HCT116 (cell line): ENCODE data around the gene ZNF729.

ENCODE experiments used
- CBX3 ChIP-seq: IDR thresholded peaks from 2 replicates; pipeline ENCODE4 v1.6.1; 2012; ENCODE audit warnings: low read depth
- CEBPB ChIP-seq: IDR thresholded peaks from 2 replicates; pipeline ENCODE4 v1.6.1; 2012; ENCODE audit warnings: low read depth
- EZH2 ChIP-seq: fragments of 200-600 bp; sonication (generic); IDR thresholded peaks from 2 replicates; pipeline ENCODE4 v1.6.1; 2017; ENCODE audit warnings: antibody characterized with exemption, mixed run types
- POLR2A ChIP-seq: IDR thresholded peaks from 2 replicates; pipeline ENCODE4 v1.7.0; 2011; ENCODE audit warnings: borderline replicate concordance; ENCODE audit not compliant: insufficient read depth, insufficient read length; ENCODE audit errors: extremely low read depth
- POLR2AphosphoS5 ChIP-seq: IDR thresholded peaks from 2 replicates; pipeline ENCODE4 v1.6.1; 2011; ENCODE audit warnings: mild to moderate bottlenecking, low read depth, low read length, moderate library complexity
- RAD21 ChIP-seq: IDR thresholded peaks from 2 replicates; pipeline ENCODE4 v1.6.1; 2012; ENCODE audit warnings: low read depth, mild to moderate bottlenecking
- SP1 ChIP-seq: IDR thresholded peaks from 2 replicates; pipeline ENCODE4 v1.6.1; 2012; ENCODE audit warnings: low read depth
- TCF7L2 ChIP-seq: IDR thresholded peaks from 2 replicates; pipeline ENCODE4 v1.7.0; 2011; ENCODE audit warnings: borderline replicate concordance, inconsistent platforms; ENCODE audit not compliant: insufficient read depth, insufficient read length; ENCODE audit errors: extremely low read depth
- TF ChIP-seq, protein P1 (sequence below), 3 experiments: fragments of 200-600 bp in 1 of 3; sonication (generic) in 1 of 3; IDR thresholded peaks in 2 of 3; conservative IDR thresholded peaks in 1 of 3; 2 replicates each; pipeline ENCODE4 v1.5.1; 2012 to 2017; ENCODE audit warnings: low read depth in 2 of 3, low read length in 2 of 3, antibody characterized with exemption in 1 of 3, borderline replicate concordance in 1 of 3, control low read depth in 1 of 3, mild to moderate bottlenecking in 1 of 3, mixed read lengths in 1 of 3, mixed run types in 1 of 3, moderate library complexity in 1 of 3; ENCODE audit not compliant: insufficient read depth in 1 of 3

DNA sequence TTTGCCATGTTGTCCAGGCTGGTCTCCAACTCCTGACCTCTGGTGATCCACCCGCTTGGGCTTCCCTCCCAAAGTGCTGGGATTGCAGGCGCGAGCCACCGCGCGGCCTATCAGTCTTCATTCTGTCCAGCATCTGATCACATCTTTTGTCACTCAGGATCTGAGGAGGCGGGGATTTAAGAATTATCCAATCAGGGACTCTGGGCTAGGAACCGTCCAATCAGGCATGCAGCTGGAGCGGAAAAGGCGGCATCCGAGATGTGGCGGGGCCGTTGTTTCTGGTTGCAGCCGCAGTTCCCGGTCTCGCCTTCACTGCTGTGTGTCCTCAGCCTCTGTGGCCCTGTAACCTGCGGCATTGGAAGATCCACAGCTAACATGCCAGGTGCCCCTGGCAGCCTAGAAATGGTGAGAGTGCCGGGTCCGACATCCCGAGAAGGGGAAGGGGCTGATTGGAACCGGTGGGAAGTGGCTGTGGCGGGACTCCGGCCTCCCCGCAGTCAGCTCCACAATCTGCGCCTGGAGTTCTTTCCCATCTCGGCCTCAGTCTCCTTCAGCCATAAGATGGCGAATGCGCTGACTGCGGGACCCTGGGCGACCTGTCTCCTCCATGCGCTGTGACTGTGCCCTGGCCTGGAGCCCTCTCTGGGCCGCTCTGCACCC lies at the start of gene ZNF729:
- TF ChIP-seq RAD21 (no peak), EZH2 (no peak), POLR2AphosphoS5 (no peak), POLR2A (no peak), TCF7L2 (no peak), CBX3 (no peak), SP1 (no peak), CEBPB (no peak)
- TF ChIP-seq, protein P1, sequence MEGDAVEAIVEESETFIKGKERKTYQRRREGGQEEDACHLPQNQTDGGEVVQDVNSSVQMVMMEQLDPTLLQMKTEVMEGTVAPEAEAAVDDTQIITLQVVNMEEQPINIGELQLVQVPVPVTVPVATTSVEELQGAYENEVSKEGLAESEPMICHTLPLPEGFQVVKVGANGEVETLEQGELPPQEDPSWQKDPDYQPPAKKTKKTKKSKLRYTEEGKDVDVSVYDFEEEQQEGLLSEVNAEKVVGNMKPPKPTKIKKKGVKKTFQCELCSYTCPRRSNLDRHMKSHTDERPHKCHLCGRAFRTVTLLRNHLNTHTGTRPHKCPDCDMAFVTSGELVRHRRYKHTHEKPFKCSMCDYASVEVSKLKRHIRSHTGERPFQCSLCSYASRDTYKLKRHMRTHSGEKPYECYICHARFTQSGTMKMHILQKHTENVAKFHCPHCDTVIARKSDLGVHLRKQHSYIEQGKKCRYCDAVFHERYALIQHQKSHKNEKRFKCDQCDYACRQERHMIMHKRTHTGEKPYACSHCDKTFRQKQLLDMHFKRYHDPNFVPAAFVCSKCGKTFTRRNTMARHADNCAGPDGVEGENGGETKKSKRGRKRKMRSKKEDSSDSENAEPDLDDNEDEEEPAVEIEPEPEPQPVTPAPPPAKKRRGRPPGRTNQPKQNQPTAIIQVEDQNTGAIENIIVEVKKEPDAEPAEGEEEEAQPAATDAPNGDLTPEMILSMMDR (IDR thresholded peaks at IDR 0.05 in 2 of 3, conservative IDR thresholded peaks at IDR 0.05 in 1 of 3; ENCODE audit: borderline replicate concordance in 1 of 3, insufficient read depth in 1 of 3, low read depth in 2 of 3, low read length in 2 of 3) = no peak
